Upper lobe of left lung (tissue), 4 donors: ENCODE data around the gene TMEM138.

Source experiments
- POLR2A ChIP-seq, 4 donors: fragments of 450-650 bp; IDR thresholded peaks; one replicate each; pipeline ENCODE4 v1.5.1; 2016 to 2017; ENCODE audit warnings: antibody characterized with exemption in 4 of 4, mild to moderate bottlenecking in 2 of 4
- TF ChIP-seq, protein P1 (sequence below), 6 experiments: fragments of 450-650 bp in 4 of 6; fragments of 200-600 bp in 2 of 6; sonication (generic) in 2 of 6; IDR thresholded peaks; one replicate each; pipeline ENCODE4 v1.5.1; 2016 to 2019; ENCODE audit warnings: antibody characterized with exemption in 6 of 6

DNA sequence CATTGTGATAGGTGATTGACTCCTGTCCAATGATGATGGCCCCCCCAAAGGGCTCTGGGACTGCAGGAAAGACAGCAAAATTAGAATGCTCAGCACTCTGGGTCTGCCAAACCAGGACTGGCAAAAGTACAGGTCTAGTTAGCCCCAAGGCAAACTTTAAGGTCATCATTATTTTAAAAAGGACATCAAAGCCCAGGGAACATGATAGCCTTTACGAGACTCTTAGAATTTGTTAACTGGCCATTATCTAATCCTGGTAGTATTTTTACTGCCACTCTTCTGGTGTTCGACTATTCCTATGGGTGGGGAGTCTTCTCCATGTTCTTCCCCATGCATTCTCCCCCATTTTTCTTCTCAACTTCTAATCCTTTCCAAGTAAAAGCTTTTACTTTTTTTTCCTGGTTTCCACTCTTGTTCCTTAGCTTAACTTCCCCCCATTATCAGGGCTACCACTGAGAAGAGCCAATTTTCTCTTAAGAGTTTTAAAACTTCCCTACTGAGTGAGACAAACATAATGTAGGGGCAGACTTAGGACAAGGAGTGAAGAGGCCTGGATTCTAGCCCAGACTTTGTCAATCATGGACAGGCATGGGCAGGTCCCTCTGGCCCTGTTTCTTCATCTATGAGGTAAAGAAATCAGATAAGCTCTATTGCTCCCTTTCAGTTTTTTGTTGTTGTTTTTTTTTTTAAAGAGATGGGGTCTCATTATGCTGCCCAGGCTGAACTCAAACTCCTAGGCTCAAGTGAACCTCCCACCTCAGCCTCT is 36.3 kb upstream of the TMEM138 start:
- no peak for TF ChIP-seq POLR2A (IDR thresholded peaks at IDR 0.05)
- TF ChIP-seq, protein P1, sequence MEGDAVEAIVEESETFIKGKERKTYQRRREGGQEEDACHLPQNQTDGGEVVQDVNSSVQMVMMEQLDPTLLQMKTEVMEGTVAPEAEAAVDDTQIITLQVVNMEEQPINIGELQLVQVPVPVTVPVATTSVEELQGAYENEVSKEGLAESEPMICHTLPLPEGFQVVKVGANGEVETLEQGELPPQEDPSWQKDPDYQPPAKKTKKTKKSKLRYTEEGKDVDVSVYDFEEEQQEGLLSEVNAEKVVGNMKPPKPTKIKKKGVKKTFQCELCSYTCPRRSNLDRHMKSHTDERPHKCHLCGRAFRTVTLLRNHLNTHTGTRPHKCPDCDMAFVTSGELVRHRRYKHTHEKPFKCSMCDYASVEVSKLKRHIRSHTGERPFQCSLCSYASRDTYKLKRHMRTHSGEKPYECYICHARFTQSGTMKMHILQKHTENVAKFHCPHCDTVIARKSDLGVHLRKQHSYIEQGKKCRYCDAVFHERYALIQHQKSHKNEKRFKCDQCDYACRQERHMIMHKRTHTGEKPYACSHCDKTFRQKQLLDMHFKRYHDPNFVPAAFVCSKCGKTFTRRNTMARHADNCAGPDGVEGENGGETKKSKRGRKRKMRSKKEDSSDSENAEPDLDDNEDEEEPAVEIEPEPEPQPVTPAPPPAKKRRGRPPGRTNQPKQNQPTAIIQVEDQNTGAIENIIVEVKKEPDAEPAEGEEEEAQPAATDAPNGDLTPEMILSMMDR (IDR thresholded peaks at IDR 0.05) = no peak
